AG04449 (cell line): ENCODE measurements around the gene TCIRG1.
"Not testable (repeated sequence)": the region's sequence is repeated elsewhere in the genome, so short reads cannot be mapped to it uniquely, and the experiment has no call there.

Source experiments
- CTCF ChIA-PET: fragments of 350-600 bp; formaldehyde crosslinking; extraction: SDS; loops from one replicate; lab custom pipeline; 2021; ENCODE audit warnings: antibody characterized with exemption; lab: Yijun Ruan, JAX
- POLR2A ChIA-PET: fragments of 400-600, 350-600 bp; formaldehyde crosslinking; extraction: SDS; loops from one replicate; lab custom pipeline; 2020; ENCODE audit warnings: antibody characterized with exemption, inconsistent platforms; lab: Yijun Ruan, JAX
- DNase-seq: peaks from one replicate; pipeline ENCODE4 v3.0.0-alpha.2; 2010; ENCODE audit warnings: low read depth, low spot score
- H3K4me3 ChIP-seq: 2 replicates; pipeline ENCODE4 v1.5.1; 2011; ENCODE audit warnings: low read depth, mild to moderate bottlenecking, control low read depth, low read length
- CTCF ChIP-seq: IDR thresholded peaks from one replicate; pipeline ENCODE4 v1.5.1; 2011; ENCODE audit warnings: mild to moderate bottlenecking, moderate library complexity, low read length, control low read depth, inconsistent platforms; ENCODE audit not compliant: insufficient read depth; ENCODE audit errors: missing control alignments

Gene TCIRG1

GRCh38 chr11:68038718-68039525, at the start of gene TCIRG1:
TCIRG1 (plus strand) TSS chr11:68039025; CDS start chr11:68041272, 2,247 bp downstream.
- CTCF ChIA-PET = interaction anchor here (0.8 to 2.3 kb wide), 3 partner anchors 8 to 167 kb away, joined by 3 to 5 read pairs (median 4); partner anchors contain the start of gene NDUFS8
- POLR2A ChIA-PET = interaction anchor here (0.7 to 2.0 kb wide), 4 partner anchors 10 to 28 kb away, joined by 3 to 5 read pairs (median 5); partner anchors contain the start of gene ALDH3B1
- TF ChIP-seq CTCF = no peak
- H3K4me3 ChIP-seq = peak within 1 kb of the TSS; percentile 73
- DNase-seq = no peak

GRCh38 chr11:67990546-67991346, 48.1 kb upstream of the TCIRG1 start:
- CTCF ChIA-PET, H3K4me3 ChIP-seq, POLR2A ChIA-PET, DNase-seq: not testable (repeated sequence)

GRCh38 chr11:67991347-67992121, 47.3 kb upstream of the TCIRG1 start:
- H3K4me3 ChIP-seq, CTCF ChIA-PET, POLR2A ChIA-PET, DNase-seq: not testable (repeated sequence)

- CTCF ChIA-PET = interaction anchor here (0.7 to 2.1 kb wide), 3 partner anchors 9 to 38 kb away, joined by 3 to 11 read pairs (median 4); partner anchors contain the start of gene UNC93B1
- H3K4me3 ChIP-seq, POLR2A ChIA-PET, DNase-seq: not testable (repeated sequence)
- peak; percentile 40 for TF ChIP-seq CTCF
Observed at GRCh38 chr11:67993821-67994220, 45.0 kb upstream of the TCIRG1 start.

- CTCF ChIA-PET = interaction anchor here (0.7 to 2.1 kb wide), 3 partner anchors 9 to 37 kb away, joined by 3 to 11 read pairs (median 4); partner anchors contain the start of gene UNC93B1
- POLR2A ChIA-PET = not testable (repeated sequence)
Observed at GRCh38 chr11:67994387-67994786, 44.4 kb upstream of the TCIRG1 start.

GRCh38 chr11:67995129-67995528, 43.7 kb upstream of the TCIRG1 start:
- CTCF ChIA-PET = interaction anchor here (2.1 kb wide), 1 partner anchor 8 kb away, joined by 11 read pairs; the partner anchor contains the start of gene UNC93B1
- DNase-seq, H3K4me3 ChIP-seq, POLR2A ChIA-PET: not testable (repeated sequence)

More at GRCh38 chr11:67994387-67994786, 44.4 kb upstream of the TCIRG1 start:
- not testable (repeated sequence) for H3K4me3 ChIP-seq, DNase-seq

GRCh38 chr11:67995579-67995978, 43.2 kb upstream of the TCIRG1 start:
- DNase-seq, CTCF ChIA-PET, H3K4me3 ChIP-seq, POLR2A ChIA-PET: not testable (repeated sequence)

GRCh38 chr11:67996051-67996450, 42.8 kb upstream of the TCIRG1 start:
- ChIA-PET POLR2A (no interaction called here), CTCF (interaction anchor here (1.2 kb wide), 1 partner anchor 41 kb away, joined by 4 read pairs; no protein-coding TSS in a partner anchor)
- TF ChIP-seq CTCF = no peak
- DNase-seq = no peak
- H3K4me3 ChIP-seq = no peak overlapping the region
